ENCODE results near the gene ACTL10. TPM values are rescaled to one million over a fixed set of nuclear protein-coding genes. Genes with fewer than 3 reads are reported as not detected.

Gene ACTL10
- total RNA-seq, 1 experiment from 2014 or later = 0.46 TPM

GRCh38 chr20:33624399-33624798 is 42.3 kb upstream of the ACTL10 start:
- H2BK15ac ChIP-seq (ENCODE audit: low read depth, low read length) = no peak overlapping the region
- no CpG with 5 or more reads among the region's 3 CpGs for WGBS (ENCODE audit: extremely low coverage, insufficient read length, low lambda C conversion rate)
- no peak overlapping the region for H3K18ac ChIP-seq (ENCODE audit: insufficient read length, low read depth, low read length)
- no peak overlapping the region for H3T11ph ChIP-seq (ENCODE audit: low read length)
- no peak overlapping the region for H2AK5ac ChIP-seq (ENCODE audit: insufficient read length, low read length)
- H3K56ac ChIP-seq (ENCODE audit: insufficient read length, low read depth, low read length) = no peak overlapping the region
- no peak overlapping the region for H2BK120ac ChIP-seq (ENCODE audit: low read depth, low read length, poor library complexity, severe bottlenecking)
- no peaks in the 10 kb centered on the region for H3K79me2 ChIP-seq (ENCODE audit: insufficient read depth, low read length)
- Mint-ChIP-seq H3K9me3 (no peaks in the 10 kb centered on the region), H3K4me1 (no peaks in the 10 kb centered on the region), H3K36me3 (ENCODE audit: insufficient read depth in 1 of 3, low read depth in 3 of 3) (peaks cover 11 to 57% (median 39%) of the 10 kb centered on the region in 3 experiments; a peak in 6 of 7 replicates), H3K27me3 (ENCODE audit: low read depth) (no peaks in the 10 kb centered on the region), H3K27ac (no peak overlapping the region), H3K4me3 (no peak overlapping the region)
- H3K27me3 ChIP-seq (ENCODE audit: insufficient read depth, low read length) = no peaks in the 10 kb centered on the region
- DNase-seq = no peak
- no peaks in the 10 kb centered on the region for H3K9me3 ChIP-seq (ENCODE audit: control insufficient read depth, low read depth, low read length)
- no peak overlapping the region for H3K4me2 ChIP-seq (ENCODE audit: insufficient read depth, insufficient read length, low read length)
- no peak overlapping the region for H3K27ac ChIP-seq (ENCODE audit: insufficient read length, low read depth, low read length)
- H3K23ac ChIP-seq (ENCODE audit: insufficient read length, low read depth, low read length) = no peak overlapping the region
- no peaks in the 10 kb centered on the region for H3K23me2 ChIP-seq (ENCODE audit: insufficient read length, low read depth, low read length, poor library complexity, severe bottlenecking)
- no peak overlapping the region for H3K14ac ChIP-seq (ENCODE audit: insufficient read depth, low read length)
- no peak overlapping the region for H3K9ac ChIP-seq (ENCODE audit: extremely low read depth, insufficient read length, low read length)
- H3K79me1 ChIP-seq (ENCODE audit: insufficient read depth, low read depth, low read length, poor library complexity, severe bottlenecking) = no peaks in the 10 kb centered on the region
- H2AFZ ChIP-seq (ENCODE audit: low read length) = no peak overlapping the region
- no peak overlapping the region for H2BK5ac ChIP-seq (ENCODE audit: insufficient read length, low read length)
- H4K8ac ChIP-seq (replicated peaks; ENCODE audit: insufficient read length, low read depth, low read length) = no peak overlapping the region
- H3K4me1 ChIP-seq (ENCODE audit: insufficient read depth, low read length) = no peaks in the 10 kb centered on the region
- H3K4ac ChIP-seq (ENCODE audit: low read depth, low read length) = no peak overlapping the region
- no peak overlapping the region for H4K91ac ChIP-seq (ENCODE audit: insufficient read length, low read depth, low read length)
- TF ChIP-seq, protein P1, sequence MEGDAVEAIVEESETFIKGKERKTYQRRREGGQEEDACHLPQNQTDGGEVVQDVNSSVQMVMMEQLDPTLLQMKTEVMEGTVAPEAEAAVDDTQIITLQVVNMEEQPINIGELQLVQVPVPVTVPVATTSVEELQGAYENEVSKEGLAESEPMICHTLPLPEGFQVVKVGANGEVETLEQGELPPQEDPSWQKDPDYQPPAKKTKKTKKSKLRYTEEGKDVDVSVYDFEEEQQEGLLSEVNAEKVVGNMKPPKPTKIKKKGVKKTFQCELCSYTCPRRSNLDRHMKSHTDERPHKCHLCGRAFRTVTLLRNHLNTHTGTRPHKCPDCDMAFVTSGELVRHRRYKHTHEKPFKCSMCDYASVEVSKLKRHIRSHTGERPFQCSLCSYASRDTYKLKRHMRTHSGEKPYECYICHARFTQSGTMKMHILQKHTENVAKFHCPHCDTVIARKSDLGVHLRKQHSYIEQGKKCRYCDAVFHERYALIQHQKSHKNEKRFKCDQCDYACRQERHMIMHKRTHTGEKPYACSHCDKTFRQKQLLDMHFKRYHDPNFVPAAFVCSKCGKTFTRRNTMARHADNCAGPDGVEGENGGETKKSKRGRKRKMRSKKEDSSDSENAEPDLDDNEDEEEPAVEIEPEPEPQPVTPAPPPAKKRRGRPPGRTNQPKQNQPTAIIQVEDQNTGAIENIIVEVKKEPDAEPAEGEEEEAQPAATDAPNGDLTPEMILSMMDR (conservative IDR thresholded peaks at IDR 0.05) = no peak
- no peak overlapping the region for H2BK20ac ChIP-seq (ENCODE audit: low read depth, low read length, poor library complexity, severe bottlenecking)
- H2BK12ac ChIP-seq (ENCODE audit: insufficient read length, low read depth, low read length) = no peak overlapping the region
- H4K20me1 ChIP-seq (ENCODE audit: control insufficient read depth, insufficient read depth, insufficient read length) = no peaks in the 10 kb centered on the region
- H4K5ac ChIP-seq (ENCODE audit: insufficient read length, low read depth, low read length) = no peak overlapping the region

All from H9 (cell line).